Spleen (tissue), 7 donors: ENCODE data around the gene PBRM1.
A peak's percentile ranks its signal among the peaks of the same experiment; 100 is the strongest.

ENCODE experiments used
- POLR2AphosphoS5 ChIP-seq, 3 donors: sonication (generic); formaldehyde crosslinking; IDR thresholded peaks; one replicate each; pipeline ENCODE4 v1.5.1; 2017; ENCODE audit warnings: antibody characterized with exemption in 3 of 3
- TF ChIP-seq, protein P1 (sequence below), 11 experiments: fragments of 200-600 bp in 7 of 11; fragments of 450-650 bp in 4 of 11; sonication (generic) in 4 of 11; IDR thresholded peaks in 8 of 11; conservative IDR thresholded peaks in 3 of 11; 1 replicate in 7 of 11; 2 replicates in 4 of 11; pipeline versions ENCODE4 v1.4.0 to v1.8.0; 2016 to 2021; ENCODE audit warnings: antibody characterized with exemption in 11 of 11, inconsistent platforms in 4 of 11, mild to moderate bottlenecking in 1 of 11
- donor health status: DM: no; HTN: no; CAD: no; lungs with moderate emphysema.
- donor health status: DM: no; HTN: no; CAD: no.
- donor health status: DM: no; HTN: no; CAD: no.

DNA sequence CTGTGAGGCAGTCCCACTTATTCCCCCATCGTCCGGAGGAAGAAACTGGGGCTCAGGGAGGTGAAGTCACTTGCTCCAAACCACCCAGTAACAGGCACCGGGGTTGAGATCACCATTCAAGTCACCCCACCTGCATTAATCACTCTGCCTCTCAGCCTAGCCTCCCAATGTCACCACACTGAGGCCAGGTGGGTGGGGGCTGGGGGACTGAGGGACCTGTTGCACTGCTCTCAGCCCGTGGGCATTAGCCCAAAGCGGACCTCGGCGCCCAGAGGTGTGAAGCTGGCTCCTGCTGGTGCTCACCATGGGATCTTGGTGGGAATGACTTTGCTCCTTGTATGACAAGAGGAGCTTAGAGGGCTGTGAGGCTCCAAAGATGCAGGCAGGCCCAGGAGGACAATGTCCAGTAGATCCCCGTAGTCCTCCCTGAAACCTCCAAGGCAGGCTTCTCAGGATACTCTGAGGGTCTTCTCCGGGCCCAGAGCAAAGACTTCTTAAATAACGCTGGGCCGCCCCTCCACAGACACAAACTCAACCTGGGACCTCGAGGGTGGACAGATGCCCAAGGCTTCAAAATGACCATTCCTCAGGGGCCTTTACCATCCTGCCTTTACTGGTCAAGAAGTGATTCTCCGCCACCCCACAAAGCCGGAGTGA is 153.7 kb downstream of the PBRM1 start:
- TF ChIP-seq, protein P1, sequence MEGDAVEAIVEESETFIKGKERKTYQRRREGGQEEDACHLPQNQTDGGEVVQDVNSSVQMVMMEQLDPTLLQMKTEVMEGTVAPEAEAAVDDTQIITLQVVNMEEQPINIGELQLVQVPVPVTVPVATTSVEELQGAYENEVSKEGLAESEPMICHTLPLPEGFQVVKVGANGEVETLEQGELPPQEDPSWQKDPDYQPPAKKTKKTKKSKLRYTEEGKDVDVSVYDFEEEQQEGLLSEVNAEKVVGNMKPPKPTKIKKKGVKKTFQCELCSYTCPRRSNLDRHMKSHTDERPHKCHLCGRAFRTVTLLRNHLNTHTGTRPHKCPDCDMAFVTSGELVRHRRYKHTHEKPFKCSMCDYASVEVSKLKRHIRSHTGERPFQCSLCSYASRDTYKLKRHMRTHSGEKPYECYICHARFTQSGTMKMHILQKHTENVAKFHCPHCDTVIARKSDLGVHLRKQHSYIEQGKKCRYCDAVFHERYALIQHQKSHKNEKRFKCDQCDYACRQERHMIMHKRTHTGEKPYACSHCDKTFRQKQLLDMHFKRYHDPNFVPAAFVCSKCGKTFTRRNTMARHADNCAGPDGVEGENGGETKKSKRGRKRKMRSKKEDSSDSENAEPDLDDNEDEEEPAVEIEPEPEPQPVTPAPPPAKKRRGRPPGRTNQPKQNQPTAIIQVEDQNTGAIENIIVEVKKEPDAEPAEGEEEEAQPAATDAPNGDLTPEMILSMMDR (IDR thresholded peaks at IDR 0.05 in 8 of 11, conservative IDR thresholded peaks at IDR 0.05 in 3 of 11) = no peak
- TF ChIP-seq POLR2AphosphoS5 (IDR thresholded peaks at IDR 0.05) = peak in 1 of 3 donors; percentile 10
